OCI-LY7 (cell line): ENCODE data around the gene IBTK. TPM values are rescaled to one million over a fixed set of nuclear protein-coding genes. Genes with fewer than 3 reads are reported as not detected.
A peak's percentile ranks its signal among the peaks of the same experiment; 100 is the strongest.
"Not testable (repeated sequence)": the region's sequence is repeated elsewhere in the genome, so short reads cannot be mapped to it uniquely, and the experiment has no call there.

Experiments
- BruUV-seq: library from RNA; stranded (reverse); fragments of 400-500 nt; replicated peaks from 2 replicates; lab custom pipeline; 2021; lab: Mats Ljungman, UMichigan
- CTCF ChIA-PET: fragments of 300-600 bp; sonication (Branson Sonifier 250); formaldehyde crosslinking; loops from one replicate; lab custom pipeline; 2022; ENCODE audit warnings: antibody characterized with exemption; ENCODE audit not compliant: unreplicated experiment; lab: Charles Lee
- POLR2A ChIA-PET: fragments of 300-600 bp; sonication (Branson Sonifier 250); formaldehyde crosslinking; loops from one replicate; lab custom pipeline; 2022; ENCODE audit warnings: antibody characterized with exemption; lab: Charles Lee
- DNase-seq: peaks from one replicate; pipeline ENCODE4 v3.0.0-alpha.2; 2015; ENCODE audit warnings: low spot score
- H2AFZ ChIP-seq: fragments of 200-600 bp; sonication (generic), shearing (Covaris generic); 2 replicates; pipeline ENCODE4 v1.6.1; 2014; ENCODE audit warnings: mild to moderate bottlenecking, antibody characterized with exemption, low read length, moderate library complexity
- H3K27ac ChIP-seq: fragments of 200-600 bp; sonication (generic); 2 replicates; pipeline ENCODE4 v1.5.1; 2014; ENCODE audit warnings: mixed run types, low read depth, mild to moderate bottlenecking, moderate library complexity, low read length, inconsistent platforms; ENCODE audit not compliant: poor library complexity, severe bottlenecking
- H3K36me3 ChIP-seq: fragments of 200-600 bp; sonication (generic); 2 replicates; pipeline ENCODE4 v1.6.1; 2014; ENCODE audit warnings: mild to moderate bottlenecking, antibody characterized with exemption, low read length, moderate library complexity, mixed read lengths; ENCODE audit not compliant: insufficient read depth
- H3K4me1 ChIP-seq: fragments of 200-600 bp; sonication (generic); 2 replicates; pipeline ENCODE4 v1.5.1; 2014; ENCODE audit warnings: mild to moderate bottlenecking, low read length; ENCODE audit not compliant: insufficient read depth, poor library complexity, severe bottlenecking
- H3K4me2 ChIP-seq: fragments of 200-600 bp; sonication (generic); 2 replicates; pipeline ENCODE4 v1.6.1; 2014; ENCODE audit warnings: mild to moderate bottlenecking, low read length
- H3K4me3 ChIP-seq: fragments of 200-600 bp; sonication (generic); 2 replicates; pipeline ENCODE4 v1.5.1; 2014; ENCODE audit warnings: mild to moderate bottlenecking, low read depth, low read length; ENCODE audit not compliant: poor library complexity, severe bottlenecking
- H3K79me2 ChIP-seq: fragments of 200-600 bp; sonication (generic); 2 replicates; pipeline ENCODE4 v1.6.1; 2016; ENCODE audit warnings: low read depth, mild to moderate bottlenecking, low read length, moderate library complexity, mixed read lengths; ENCODE audit not compliant: insufficient read depth
- H3K9me2 ChIP-seq: fragments of 200-600 bp; sonication (generic); 2 replicates; pipeline ENCODE4 v1.6.1; 2016; ENCODE audit warnings: mild to moderate bottlenecking, low read length, mixed read lengths; ENCODE audit not compliant: insufficient read depth
- H3K9me3 ChIP-seq: fragments of 200-600 bp; sonication (generic); 2 replicates; pipeline ENCODE4 v1.6.1; 2014; ENCODE audit warnings: mild to moderate bottlenecking, mixed run types, low read length, mixed read lengths
- H4K20me1 ChIP-seq: fragments of 200-600 bp; sonication (generic); 2 replicates; pipeline ENCODE4 v1.6.1; 2014; ENCODE audit warnings: mild to moderate bottlenecking, antibody characterized with exemption, low read length, moderate library complexity, mixed read lengths; ENCODE audit not compliant: insufficient read depth
- EZH2phosphoT487 ChIP-seq: fragments of 200-600 bp; sonication (generic); IDR thresholded peaks from 2 replicates; pipeline ENCODE4 v1.6.1; 2018; ENCODE audit warnings: low read depth, borderline replicate concordance, mild to moderate bottlenecking, mixed run types, antibody characterized with exemption, low read length, moderate library complexity, mixed read lengths
- intact Hi-C: fragments of 100-400 bp; cut with micrococcal nuclease; formaldehyde crosslinking; loops from one replicate; pipeline ENCODE4 v1.10.0; 2022; ENCODE audit not compliant: unreplicated experiment
- total RNA-seq, 2 experiments: library from RNA; depleted of rRNA in 1 of 2; stranded (reverse); fragments of >200 nt in 1 of 2; shearing (Covaris generic) in 1 of 2; gene quantifications; 2 replicates each; pipeline ENCODE4 v1.2.3, GENCODE V29; 2014 to 2022
- TF ChIP-seq, protein P1 (sequence below): fragments of 200-600 bp; sonication (generic); conservative IDR thresholded peaks from 2 replicates; pipeline ENCODE4 v1.5.1; 2014; ENCODE audit warnings: mild to moderate bottlenecking, antibody characterized with exemption, low read length, moderate library complexity, mixed read lengths

Gene IBTK
- total RNA-seq, 2 experiments from 2014 or later, result 18.6 to 31.0 TPM

DNA sequence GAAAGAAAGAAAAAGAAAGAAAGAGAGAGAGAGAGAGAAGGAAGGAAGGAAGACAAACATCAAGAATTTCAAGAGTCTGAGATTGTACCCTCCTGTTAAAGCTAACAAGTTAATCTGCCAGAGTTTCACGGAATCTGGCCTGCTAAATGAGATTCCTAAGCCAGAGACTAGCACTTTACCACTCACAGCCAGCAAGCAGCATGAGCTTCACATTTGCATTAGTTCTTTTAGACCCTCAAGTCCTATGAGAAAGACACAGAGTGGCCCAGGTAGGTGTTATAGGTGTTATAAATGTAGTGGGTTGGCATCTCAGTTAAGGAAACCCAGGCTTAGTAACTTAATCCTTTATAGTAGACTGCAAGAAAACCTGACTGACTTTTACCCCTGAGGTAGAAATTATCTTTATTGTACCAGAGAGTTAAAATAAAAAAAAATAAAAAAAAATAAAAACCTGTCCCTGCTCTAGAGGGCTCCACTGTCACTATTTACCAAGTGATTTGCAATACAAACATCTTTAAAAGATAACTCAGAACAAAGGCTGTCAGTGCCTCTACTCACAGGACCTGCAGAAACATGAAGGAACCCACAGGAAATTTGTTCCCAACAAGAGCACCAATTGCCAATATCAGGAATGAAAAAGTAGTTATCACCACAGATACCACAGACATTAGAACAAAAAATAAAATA lies 9.7 kb upstream of the IBTK start:
- H3K27ac ChIP-seq, result no peak overlapping the region
- no peak for DNase-seq
- no TSS peak for BruUV-seq
- TF ChIP-seq, protein P1, sequence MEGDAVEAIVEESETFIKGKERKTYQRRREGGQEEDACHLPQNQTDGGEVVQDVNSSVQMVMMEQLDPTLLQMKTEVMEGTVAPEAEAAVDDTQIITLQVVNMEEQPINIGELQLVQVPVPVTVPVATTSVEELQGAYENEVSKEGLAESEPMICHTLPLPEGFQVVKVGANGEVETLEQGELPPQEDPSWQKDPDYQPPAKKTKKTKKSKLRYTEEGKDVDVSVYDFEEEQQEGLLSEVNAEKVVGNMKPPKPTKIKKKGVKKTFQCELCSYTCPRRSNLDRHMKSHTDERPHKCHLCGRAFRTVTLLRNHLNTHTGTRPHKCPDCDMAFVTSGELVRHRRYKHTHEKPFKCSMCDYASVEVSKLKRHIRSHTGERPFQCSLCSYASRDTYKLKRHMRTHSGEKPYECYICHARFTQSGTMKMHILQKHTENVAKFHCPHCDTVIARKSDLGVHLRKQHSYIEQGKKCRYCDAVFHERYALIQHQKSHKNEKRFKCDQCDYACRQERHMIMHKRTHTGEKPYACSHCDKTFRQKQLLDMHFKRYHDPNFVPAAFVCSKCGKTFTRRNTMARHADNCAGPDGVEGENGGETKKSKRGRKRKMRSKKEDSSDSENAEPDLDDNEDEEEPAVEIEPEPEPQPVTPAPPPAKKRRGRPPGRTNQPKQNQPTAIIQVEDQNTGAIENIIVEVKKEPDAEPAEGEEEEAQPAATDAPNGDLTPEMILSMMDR, result peak; percentile 33
- no peak for TF ChIP-seq EZH2phosphoT487
- CTCF ChIA-PET, result no interaction called here
- no peaks in the 10 kb centered on the region for H4K20me1 ChIP-seq
- H3K79me2 ChIP-seq, result no peaks in the 10 kb centered on the region
- no peaks in the 10 kb centered on the region for H3K9me2 ChIP-seq
- H3K36me3 ChIP-seq, result no peaks in the 10 kb centered on the region
- no peaks in the 10 kb centered on the region for H3K9me3 ChIP-seq
- no peak overlapping the region for H3K4me2 ChIP-seq
- H3K4me3 ChIP-seq, result no peak overlapping the region
- intact Hi-C loops, result loop anchor here (10.0 kb wide), 1 partner anchor 958 kb away; no protein-coding TSS in a partner anchor
- H2AFZ ChIP-seq, result no peak overlapping the region
- peaks cover 6% of the 10 kb centered on the region for H3K4me1 ChIP-seq
- POLR2A ChIA-PET, result no interaction called here

- H3K36me3 ChIP-seq, H3K27ac ChIP-seq, H3K9me3 ChIP-seq, H4K20me1 ChIP-seq, H3K9me2 ChIP-seq, H3K4me2 ChIP-seq, H2AFZ ChIP-seq, H3K4me3 ChIP-seq, H3K79me2 ChIP-seq, CTCF ChIA-PET, DNase-seq, POLR2A ChIA-PET, BruUV-seq, H3K4me1 ChIP-seq: not testable (repeated sequence)
- intact Hi-C loops, result loop anchor here (5.0 to 10.0 kb wide), 2 partner anchors 803 to 960 kb away; no protein-coding TSS in a partner anchor
These were observed 7.2 kb upstream of the IBTK start for GRCh38 chr6:82254722-82255121.

DNA sequence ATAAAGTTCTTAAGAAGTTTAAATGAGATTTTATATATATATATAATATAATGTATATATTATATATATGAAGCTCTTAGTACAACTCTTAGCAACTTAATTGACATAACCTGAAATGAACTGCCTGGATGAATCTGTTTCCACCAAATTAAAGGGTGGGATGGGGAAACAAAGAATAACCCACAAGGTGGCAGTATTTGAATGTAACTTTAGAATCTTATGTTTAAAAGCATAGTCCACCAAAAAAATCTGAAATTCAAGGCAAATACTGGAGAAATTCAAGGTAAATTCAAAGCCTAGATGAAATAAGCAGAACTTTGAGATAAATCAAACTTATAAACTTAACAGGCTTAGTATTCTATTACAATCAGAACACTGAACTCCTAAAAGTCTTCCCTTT lies 4.4 kb upstream of the IBTK start:
- POLR2A ChIA-PET, result interaction anchor here (0.7 to 1.3 kb wide), 2 partner anchors 16 to 84 kb away, joined by 4 to 6 read pairs; no protein-coding TSS in a partner anchor
- Histone ChIP-seq H3K9me2 (no peaks in the 10 kb centered on the region), H3K79me2 (peaks cover 2% of the 10 kb centered on the region; the same call in 1 of the 2 replicates), H4K20me1 (no peaks in the 10 kb centered on the region), H3K9me3 (no peaks in the 10 kb centered on the region), H3K4me2 (no peak overlapping the region), H3K36me3 (no peaks in the 10 kb centered on the region), H3K4me3 (no peak overlapping the region), H3K27ac (no peak overlapping the region), H2AFZ (no peak overlapping the region), H3K4me1 (peaks cover 6% of the 10 kb centered on the region)
- peak; percentile 48 for DNase-seq
- no TSS peak for BruUV-seq
- intact Hi-C loops, result loop anchor here (5.0 to 10.0 kb wide), 2 partner anchors 805 to 963 kb away; no protein-coding TSS in a partner anchor
- CTCF ChIA-PET, result no interaction called here
- TF ChIP-seq, protein P1, result peak; percentile 77
- no peak for TF ChIP-seq EZH2phosphoT487
